Activated CD4-positive, alpha-beta T cell treated with anti-CD3 and anti-CD28 coated beads for 48 hours (primary cell): Measurements from ENCODE around the gene SRF.
A peak's percentile ranks its signal among the peaks of the same experiment; 100 is the strongest.

Source experiments
- DNase-seq: peaks from one replicate; pipeline ENCODE4 v3.0.0-alpha.2; 2020

SRF gene

DNA sequence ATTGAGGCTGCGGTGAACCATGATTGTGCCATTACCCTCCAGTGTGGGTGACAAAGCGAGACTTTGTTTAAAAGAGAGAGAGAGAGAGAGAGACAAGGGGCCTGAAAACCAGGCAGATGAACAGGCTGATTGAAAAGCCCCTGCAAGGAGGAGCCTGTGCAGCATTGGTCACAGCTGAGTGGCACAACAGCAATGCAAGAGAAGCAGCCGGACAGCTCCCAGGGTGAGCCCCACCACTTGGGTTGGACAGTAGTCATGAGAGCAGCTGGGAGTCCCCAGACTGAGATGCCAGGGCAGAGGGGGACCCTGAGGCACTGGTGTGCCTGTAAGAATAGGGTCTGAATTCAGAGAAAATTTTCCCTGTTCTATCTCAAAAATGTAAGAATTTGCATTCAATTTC, 48.0 kb downstream of the SRF start:
- DNase-seq = no peak

DNA sequence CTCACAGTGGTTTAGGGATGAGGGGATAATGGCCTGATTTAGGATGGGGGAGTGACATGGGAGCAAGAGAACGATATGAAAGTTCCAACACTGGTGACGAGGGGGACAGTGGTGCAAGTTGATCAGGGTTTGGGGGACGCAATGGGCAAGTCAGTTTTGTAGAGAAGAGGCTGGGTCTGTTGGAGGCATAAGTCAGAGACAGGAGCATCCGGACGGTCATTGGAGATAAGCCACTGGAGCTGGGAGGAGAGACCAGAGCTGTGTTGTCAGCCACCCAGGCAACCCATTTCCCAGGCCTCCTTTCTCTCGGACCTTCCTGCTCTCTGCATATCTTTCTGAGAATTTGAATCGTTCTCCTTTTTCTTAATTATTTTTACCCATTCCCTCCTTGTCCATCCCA, 48.7 kb downstream of the SRF start:
- DNase-seq = no peak

GRCh38 chr6:43220439-43220951, 49.4 kb downstream of the SRF start:
- no peak for DNase-seq

- no peak for DNase-seq
Measured at GRCh38 chr6:43221046-43221972, 50.2 kb downstream of the SRF start.

- no peak for DNase-seq
Measured at GRCh38 chr6:43222418-43223059, 51.5 kb downstream of the SRF start.

GRCh38 chr6:43223175-43223574, 52.1 kb downstream of the SRF start:
- no peak for DNase-seq

- no peak for DNase-seq
Measured at GRCh38 chr6:43226192-43226851, 55.3 kb downstream of the SRF start.

DNA sequence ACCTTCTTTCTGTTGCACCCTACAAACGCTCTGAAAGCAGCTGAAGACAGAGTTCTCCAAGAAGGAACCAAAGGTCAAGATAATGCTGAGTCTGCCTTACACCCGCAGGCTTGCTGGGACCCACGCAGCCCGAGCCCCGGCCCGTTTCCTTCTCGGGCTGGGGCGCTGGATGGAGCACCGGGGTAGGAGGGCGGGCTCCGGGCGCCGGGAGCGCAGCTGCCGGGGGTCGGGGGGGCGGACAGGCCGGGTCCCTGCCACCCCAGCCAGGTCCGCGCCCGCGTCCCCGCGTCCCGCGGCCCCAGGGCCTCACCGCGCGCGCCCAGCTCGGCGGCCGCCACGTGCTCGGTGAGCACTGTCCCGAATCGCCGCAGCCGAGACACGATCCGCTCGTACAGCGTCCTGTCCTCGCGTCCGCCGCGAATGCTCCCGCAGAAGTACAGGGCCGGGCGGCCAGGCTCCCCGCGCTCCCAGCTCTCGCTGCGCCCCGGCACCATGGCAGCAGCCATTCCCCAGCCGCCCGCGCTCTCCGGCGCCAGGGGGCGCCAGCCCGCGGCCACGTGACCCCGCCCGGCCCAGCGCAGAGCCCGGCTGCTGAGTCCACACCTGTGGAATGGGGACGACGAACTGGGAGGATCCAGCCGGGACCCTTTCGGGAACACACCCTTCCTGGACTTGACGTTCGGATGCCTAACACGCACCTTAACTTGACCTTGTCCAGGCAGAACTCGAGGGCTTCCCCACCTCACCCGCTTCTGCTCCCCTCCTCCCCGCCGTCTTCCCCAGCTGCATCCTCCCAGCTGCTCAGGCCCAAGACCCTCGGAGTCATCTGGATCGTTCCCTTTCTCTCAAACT, 58.1 kb downstream of the SRF start, which contains the start of gene DNPH1:
Gene DNPH1 (minus strand): TSS at position 531 of the 852 bp plus-strand sequence. CDS start 25 bp downstream, at position 506.
- DNase-seq = peak; percentile 84

GRCh38 chr6:43229803-43230620, 58.9 kb downstream of the SRF start:
- no peak for DNase-seq

GRCh38 chr6:43231053-43231452, 60.0 kb downstream of the SRF start:
- no peak for DNase-seq
